MCF 10A (cell line): ENCODE data around the gene BRDT. TPM values are rescaled to one million over a fixed set of nuclear protein-coding genes. Genes with fewer than 3 reads are reported as not detected.

Experiments used
- BruUV-seq: library from RNA; stranded (reverse); fragments of 400-500 nt; replicated peaks from 2 replicates; lab custom pipeline; 2021; lab: Mats Ljungman, UMichigan
- CTCF ChIA-PET: fragments of 300-600 bp; sonication (Branson Sonifier 250); formaldehyde crosslinking; extraction: SDS; loops from one replicate; lab custom pipeline; 2021; ENCODE audit warnings: antibody characterized with exemption, inconsistent platforms; lab: Yijun Ruan, JAX
- POLR2A ChIA-PET: fragments of 300-600, 350-650 bp; sonication (Branson Sonifier 250); formaldehyde crosslinking; extraction: SDS; loops from one replicate; lab custom pipeline; 2020; ENCODE audit warnings: antibody characterized with exemption, inconsistent platforms; lab: Yijun Ruan, JAX
- DNase-seq: peaks from one replicate; pipeline ENCODE4 v3.0.0-alpha.2; 2018; ENCODE audit not compliant: unreplicated experiment
- H3K27ac Mint-ChIP-seq: one replicate; pipeline ENCODE4 v1.8.0; 2022; ENCODE audit warnings: mild to moderate bottlenecking, low read depth, mixed read lengths; ENCODE audit not compliant: unreplicated experiment
- H3K27me3 Mint-ChIP-seq: one replicate; pipeline ENCODE4 v1.8.0; 2022; ENCODE audit warnings: mixed read lengths; ENCODE audit not compliant: insufficient read depth, unreplicated experiment
- H3K36me3 Mint-ChIP-seq: one replicate; pipeline ENCODE4 v1.8.0; 2022; ENCODE audit warnings: mild to moderate bottlenecking, moderate library complexity, mixed read lengths; ENCODE audit not compliant: insufficient read depth, unreplicated experiment
- H3K4me1 Mint-ChIP-seq: one replicate; pipeline ENCODE4 v1.8.0; 2022; ENCODE audit warnings: mixed read lengths; ENCODE audit not compliant: insufficient read depth, unreplicated experiment
- H3K4me3 Mint-ChIP-seq: one replicate; pipeline ENCODE4 v1.8.0; 2022; ENCODE audit warnings: mild to moderate bottlenecking, moderate library complexity, mixed read lengths; ENCODE audit not compliant: unreplicated experiment
- H3K9me3 Mint-ChIP-seq: one replicate; pipeline ENCODE4 v1.8.0; 2022; ENCODE audit warnings: mixed read lengths; ENCODE audit not compliant: unreplicated experiment
- CTCF ChIP-seq: fragments of 200-600 bp; IDR thresholded peaks from one replicate; pipeline ENCODE4 v1.8.0; 2022; ENCODE audit warnings: antibody characterized with exemption, mild to moderate bottlenecking; ENCODE audit not compliant: unreplicated experiment
- intact Hi-C: fragments of 100-400 bp; cut with micrococcal nuclease; formaldehyde crosslinking; loops from 2 replicates; pipeline ENCODE4 v1.14.1; 2022
- total RNA-seq: library from RNA; stranded (reverse); gene quantifications from 2 replicates; pipeline ENCODE4 v1.2.3, GENCODE V29; 2022

The BRDT gene
- total RNA-seq, 1 experiment from 2014 or later: not detected

- H3K27ac Mint-ChIP-seq: no peak overlapping the region
- DNase-seq: no peak
- intact Hi-C loops: no loop called here
- ChIA-PET POLR2A (interaction anchor here (0.7 to 1.7 kb wide), 2 partner anchors 40 to 166 kb away, joined by 4 read pairs; partner anchors contain the start of gene BTBD8), CTCF (interaction anchor here (0.6 kb wide), 1 partner anchor 36 kb away, joined by 3 read pairs; no protein-coding TSS in a partner anchor)
- H3K4me3 Mint-ChIP-seq: no peak overlapping the region
- H3K27me3 Mint-ChIP-seq: no peaks in the 10 kb centered on the region
- BruUV-seq: no TSS peak
- no peaks in the 10 kb centered on the region for H3K4me1 Mint-ChIP-seq
- no peak for TF ChIP-seq CTCF
- H3K36me3 Mint-ChIP-seq: no peaks in the 10 kb centered on the region
- no peaks in the 10 kb centered on the region for H3K9me3 Mint-ChIP-seq
Observed at GRCh38 chr1:92040971-92041370, 91.8 kb downstream of the BRDT start.

- no peaks in the 10 kb centered on the region for H3K4me1 Mint-ChIP-seq
- H3K9me3 Mint-ChIP-seq: no peaks in the 10 kb centered on the region
- peak; percentile 78 for DNase-seq
- no peaks in the 10 kb centered on the region for H3K27me3 Mint-ChIP-seq
- no peak overlapping the region for H3K4me3 Mint-ChIP-seq
- H3K36me3 Mint-ChIP-seq: no peaks in the 10 kb centered on the region
- intact Hi-C loops: no loop called here
- ChIA-PET POLR2A (interaction anchor here (0.8 to 1.3 kb wide), 2 partner anchors 13 to 21 kb away, joined by 3 to 5 read pairs; no protein-coding TSS in a partner anchor), CTCF (interaction anchor here (0.6 kb wide), 1 partner anchor 96 kb away, joined by 5 read pairs; no protein-coding TSS in a partner anchor)
- BruUV-seq: no TSS peak
- TF ChIP-seq CTCF: no peak
- H3K27ac Mint-ChIP-seq: no peak overlapping the region
Observed at GRCh38 chr1:92043621-92044020, 94.4 kb downstream of the BRDT start.

GRCh38 chr1:92045766-92046495 is 96.7 kb downstream of the BRDT start:
- H3K27ac Mint-ChIP-seq: no peak overlapping the region

More at GRCh38 chr1:92045766-92046495, 96.7 kb downstream of the BRDT start:
- CTCF ChIA-PET: interaction anchor here (0.8 to 1.1 kb wide), 3 partner anchors 15 to 245 kb away, joined by 3 read pairs; no protein-coding TSS in a partner anchor
- POLR2A ChIA-PET: no interaction called here
- Mint-ChIP-seq H3K36me3 (no peaks in the 10 kb centered on the region), H3K27me3 (no peaks in the 10 kb centered on the region), H3K4me1 (no peaks in the 10 kb centered on the region), H3K9me3 (no peaks in the 10 kb centered on the region), H3K4me3 (no peak overlapping the region)
- intact Hi-C loops: no loop called here
- TF ChIP-seq CTCF: no peak
- DNase-seq: no peak
- no TSS peak for BruUV-seq
